GM19397 (cell line): Measurements from ENCODE around the gene NR3C1.

Experiments
- ATAC-seq: cut with Tn5 transposase; IDR thresholded peaks from one replicate; pipeline ENCODE4 v1.9.1; 2021; ENCODE audit warnings: mild to moderate bottlenecking, moderate library complexity; ENCODE audit not compliant: unreplicated experiment

NR3C1 gene

GRCh38 chr5:143403593-143404415 is at the start of gene NR3C1:
Gene NR3C1 (minus strand): TSS chr5:143403686. CDS start chr5:143400839, 2,847 bp downstream.
- peak; percentile 65 for ATAC-seq

DNA sequence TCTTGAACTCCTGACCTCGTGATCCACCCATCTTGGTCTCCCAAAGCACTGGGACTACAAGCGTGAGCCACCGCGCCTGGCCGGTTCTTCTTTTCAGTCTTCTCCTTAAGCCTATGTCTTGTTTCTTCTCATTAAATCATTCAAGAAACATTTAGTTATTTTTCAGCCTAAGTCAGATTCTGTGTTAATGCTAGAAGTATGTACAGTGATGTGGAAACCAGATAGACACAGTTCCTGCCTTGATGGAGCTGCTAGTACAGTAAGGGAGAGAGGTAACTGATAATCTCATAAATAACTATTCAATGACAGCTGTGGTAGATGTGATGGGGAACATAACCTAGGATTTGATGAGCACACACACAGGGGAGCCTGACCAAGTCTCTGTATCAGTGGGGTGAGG is 46.3 kb upstream of the NR3C1 start:
- ATAC-seq, result no peak

DNA sequence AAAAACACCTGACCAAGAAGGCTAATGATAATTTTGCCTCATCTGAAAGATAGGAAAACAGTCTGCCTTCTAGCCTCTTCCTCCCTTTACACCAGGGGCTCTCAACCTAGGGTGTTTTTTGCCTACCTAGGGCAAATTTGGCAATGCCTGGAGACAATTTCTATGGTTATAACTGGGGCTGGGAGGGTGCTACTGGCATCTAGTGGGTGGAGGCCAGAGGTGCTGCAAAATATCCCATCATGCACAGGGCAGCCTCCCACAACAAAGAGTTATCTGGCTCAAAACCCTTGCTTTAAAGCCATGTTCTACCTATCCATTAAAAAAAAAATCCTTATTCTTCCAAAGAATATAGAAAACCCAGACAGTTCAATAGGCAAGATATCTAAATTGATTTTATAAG is 45.0 kb upstream of the NR3C1 start:
- no peak for ATAC-seq

DNA sequence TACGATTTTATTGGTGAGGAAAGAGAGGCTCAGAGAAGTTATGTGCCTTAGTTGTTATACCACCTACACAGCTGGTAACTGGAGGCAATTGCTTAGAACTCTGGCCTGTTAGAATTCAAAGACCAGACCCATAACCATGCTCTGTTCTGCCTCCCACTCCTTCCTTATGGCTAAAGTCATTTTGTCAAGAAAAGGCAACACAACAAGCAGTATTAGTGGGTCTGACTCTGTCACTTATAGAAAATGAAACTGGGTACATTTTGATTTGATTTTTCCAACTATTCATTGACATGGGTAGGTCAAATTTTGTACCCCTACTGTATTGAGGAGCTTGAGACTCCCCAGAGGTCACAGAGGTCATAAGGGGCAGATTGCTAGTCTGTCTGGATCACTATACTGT is 44.5 kb upstream of the NR3C1 start:
- ATAC-seq, result no peak

DNA sequence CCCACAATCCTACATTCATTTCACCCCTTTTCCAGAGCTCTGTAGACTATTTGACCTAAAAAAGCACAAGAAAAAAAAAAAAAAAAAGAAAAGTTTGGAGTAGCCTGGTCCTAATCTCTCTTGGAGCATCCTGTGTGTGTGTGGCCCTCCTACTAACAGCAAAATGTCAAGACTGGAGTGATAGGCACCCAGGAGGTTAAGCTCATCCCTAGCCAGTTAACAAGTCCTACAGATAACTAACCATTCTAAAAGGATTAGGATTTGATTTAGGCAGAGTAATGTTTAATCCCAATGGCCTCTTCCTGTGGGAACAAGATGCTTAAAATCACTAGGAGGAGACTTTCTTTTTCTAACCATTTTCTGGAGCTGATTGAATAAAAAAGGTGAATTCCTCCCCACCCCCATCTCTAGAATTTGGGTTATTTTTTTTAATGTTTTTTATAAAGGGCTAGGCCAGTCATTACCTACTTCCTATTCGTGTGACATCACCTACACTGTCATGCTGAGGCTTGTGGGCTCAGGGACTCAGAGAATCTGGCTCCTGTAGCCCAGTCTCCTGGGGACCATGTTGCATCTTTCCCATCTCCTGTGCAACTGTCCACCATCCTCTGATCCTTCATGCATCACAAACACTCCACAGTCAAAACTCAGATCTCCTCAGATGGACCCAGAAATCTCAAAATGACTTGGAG is 43.2 kb upstream of the NR3C1 start:
- ATAC-seq, result no peak

DNA sequence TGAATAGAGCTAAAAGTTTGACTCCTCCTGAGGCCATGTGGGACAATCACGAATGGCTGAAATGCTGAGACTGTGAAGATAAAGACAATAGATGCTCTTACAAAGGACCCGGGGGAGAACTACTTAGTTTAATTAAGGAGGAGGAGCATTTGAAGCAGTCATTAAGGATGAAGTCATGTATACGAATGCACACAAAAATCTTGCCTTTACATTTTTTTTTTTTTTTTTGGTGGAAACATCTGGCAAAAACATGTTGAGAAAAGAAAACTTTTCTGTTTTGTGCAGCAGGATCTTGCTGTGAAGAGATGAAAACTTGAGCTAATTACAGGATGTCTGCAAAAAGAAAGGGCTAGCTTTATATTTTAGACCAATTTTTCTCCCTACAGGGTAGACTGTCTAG is 42.3 kb upstream of the NR3C1 start:
- ATAC-seq, result no peak

GRCh38 chr5:143443330-143443729 is 39.8 kb upstream of the NR3C1 start:
- ATAC-seq, result no peak

DNA sequence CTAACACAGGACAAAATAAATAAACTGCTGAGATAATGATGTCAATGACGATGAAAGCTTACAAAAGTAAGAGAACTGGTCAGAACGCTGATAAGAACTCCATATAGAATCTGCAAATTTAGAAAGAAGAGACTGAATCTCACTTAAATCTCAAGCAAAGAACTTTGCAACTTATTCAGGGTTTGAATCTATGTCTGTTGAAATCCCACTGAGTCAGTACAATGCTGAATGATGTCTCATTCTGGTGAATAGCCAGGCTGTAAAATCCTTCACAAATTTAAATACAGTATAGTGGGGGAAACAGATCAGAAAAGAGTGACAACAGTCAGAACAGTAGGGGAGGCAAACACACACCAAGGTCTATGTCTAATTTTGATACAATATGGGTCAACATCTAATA is 38.9 kb upstream of the NR3C1 start:
- no peak for ATAC-seq

- no peak for ATAC-seq
These were observed 37.1 kb upstream of the NR3C1 start for GRCh38 chr5:143440448-143441115.

- ATAC-seq, result no peak
These were observed 34.3 kb upstream of the NR3C1 start for GRCh38 chr5:143437666-143438273.

GRCh38 chr5:143436871-143437270 is 33.4 kb upstream of the NR3C1 start:
- no peak for ATAC-seq

DNA sequence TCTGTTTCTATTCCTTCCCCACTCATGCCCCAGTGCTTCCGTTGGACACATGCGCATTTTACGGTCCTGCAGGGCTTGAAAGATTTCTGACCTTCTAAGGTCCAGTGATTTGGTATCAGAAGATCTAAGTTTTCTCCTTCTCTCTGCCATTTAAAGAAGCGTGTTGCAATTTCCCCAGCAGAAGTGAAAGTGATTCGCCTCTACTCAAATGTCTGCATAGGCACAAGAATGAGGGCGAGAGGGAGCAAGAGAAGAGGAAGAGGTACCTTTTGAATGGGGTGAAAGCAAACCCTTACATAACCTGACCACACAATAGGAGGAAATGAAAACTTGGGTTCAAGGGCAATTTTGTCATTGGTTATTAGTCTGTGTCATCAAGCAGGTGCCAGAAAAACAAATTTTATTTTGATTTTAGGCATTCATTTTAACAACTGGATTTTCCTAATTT is 31.7 kb upstream of the NR3C1 start:
- ATAC-seq, result peak; percentile 90

DNA sequence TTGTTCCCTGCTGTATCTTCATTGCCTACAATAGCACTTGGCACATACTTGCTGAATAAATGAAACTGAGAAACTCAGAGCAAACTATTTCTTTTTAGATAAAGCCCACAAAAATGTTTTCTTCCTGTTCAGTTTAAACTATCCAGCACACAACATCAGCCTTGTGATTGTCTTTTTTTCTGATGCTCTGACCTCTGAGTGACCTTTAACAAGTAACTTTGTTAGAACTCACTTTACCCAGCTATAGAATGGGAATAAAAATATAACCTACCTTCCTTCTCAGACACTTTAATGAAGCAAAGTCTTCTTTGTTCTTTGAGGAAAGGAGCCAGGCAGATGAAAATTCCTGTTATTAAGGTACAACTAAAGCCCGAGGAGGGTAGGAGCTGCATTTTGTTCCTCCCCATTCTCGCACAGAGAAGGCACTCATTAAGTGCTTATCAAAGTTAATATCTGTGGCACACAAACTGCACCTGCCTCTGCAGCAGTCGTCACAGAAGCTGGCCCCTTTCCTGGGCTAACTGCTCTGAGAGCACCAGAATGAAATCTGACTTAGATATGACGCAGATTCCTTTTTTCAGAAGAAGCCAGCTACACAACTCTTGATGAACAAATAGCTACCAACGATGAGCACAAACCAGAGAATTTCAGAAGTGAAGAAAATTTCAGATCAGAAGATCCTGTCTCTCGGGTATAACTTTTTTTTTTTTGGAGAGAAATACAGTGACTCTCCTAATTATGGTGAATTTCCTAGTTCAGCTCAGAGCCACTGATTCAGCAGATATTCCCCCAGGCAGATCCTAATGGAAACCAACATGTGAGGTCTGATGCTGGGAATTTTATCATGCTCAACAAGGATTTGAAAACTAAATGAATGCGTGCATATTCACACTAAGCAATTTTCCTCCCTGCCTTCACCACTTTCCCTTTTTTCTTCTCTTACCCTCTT is 31.0 kb upstream of the NR3C1 start:
- ATAC-seq, result no peak

DNA sequence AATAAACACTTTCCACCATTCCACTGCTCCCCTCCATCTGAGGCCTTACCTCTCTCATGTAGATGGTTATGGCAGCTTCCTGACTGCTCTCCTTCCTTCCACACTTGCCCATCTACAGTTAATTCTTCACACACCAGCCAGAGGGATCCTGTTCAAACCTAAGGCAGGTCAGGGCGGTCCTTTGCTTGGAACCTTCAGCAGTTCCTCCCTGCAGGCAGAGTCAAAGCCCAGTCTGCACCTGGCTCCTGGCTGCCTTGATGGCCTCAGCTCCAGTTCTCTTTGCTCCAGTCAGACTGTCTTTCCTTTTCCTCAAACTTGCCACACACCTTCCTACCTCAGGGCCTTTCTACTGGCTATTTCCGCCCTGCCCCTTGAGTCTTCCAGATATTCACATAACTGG is 30.2 kb upstream of the NR3C1 start:
- no peak for ATAC-seq

- no peak for ATAC-seq
These were observed 29.3 kb upstream of the NR3C1 start for GRCh38 chr5:143432658-143433239.

- ATAC-seq, result no peak
These were observed 28.3 kb upstream of the NR3C1 start for GRCh38 chr5:143431789-143432188.

DNA sequence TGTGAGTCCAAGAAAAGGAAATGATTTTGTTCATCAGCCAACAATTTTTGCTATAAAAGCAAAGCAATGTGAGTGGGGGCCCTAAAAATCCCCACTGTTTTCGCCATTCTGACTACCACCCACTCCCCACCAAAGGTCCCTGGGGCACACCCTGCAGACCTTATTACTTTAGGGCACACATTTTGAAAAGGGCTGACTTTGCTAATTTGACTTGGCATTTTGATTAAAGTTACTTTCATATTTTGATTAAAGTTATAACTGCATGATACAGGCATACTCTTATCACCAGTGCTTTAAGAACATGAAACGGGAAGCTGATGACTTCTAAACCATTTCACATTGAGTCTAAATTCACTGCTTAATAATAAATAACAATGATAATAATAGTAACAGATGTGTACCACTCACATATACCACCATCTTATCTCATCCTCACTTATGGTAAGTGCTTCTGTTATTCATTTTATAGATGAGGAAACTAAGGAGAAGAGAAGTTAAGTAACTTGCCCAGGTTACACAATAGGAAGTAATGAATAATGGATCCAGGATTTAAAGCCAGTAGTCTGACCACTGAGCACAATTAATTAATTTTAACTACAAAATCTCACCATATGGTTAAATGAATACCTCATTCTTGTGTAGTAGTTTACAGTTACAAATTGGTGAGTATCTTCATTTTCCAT is 25.4 kb upstream of the NR3C1 start:
- ATAC-seq, result no peak

DNA sequence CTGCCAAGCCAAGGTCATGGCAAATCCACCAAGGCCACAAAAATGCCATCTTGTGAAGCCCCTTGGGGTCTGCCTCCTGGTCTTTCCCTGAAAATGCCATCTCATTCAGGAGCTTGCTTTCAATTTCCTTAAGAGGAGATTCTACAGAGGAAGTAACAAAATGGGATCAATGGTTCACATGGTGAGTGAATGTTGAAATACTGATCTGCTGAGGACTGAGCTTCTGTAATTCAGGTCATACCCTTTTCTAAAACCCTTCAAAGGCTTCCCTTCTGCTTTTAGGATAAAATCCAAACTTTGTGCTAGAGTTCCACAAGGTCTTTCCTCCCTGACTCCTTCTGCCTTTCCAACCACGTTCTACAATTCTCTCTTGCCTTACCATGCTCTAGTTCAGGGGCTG is 24.7 kb upstream of the NR3C1 start:
- no peak for ATAC-seq

GRCh38 chr5:143427122-143427735 is 23.7 kb upstream of the NR3C1 start:
- no peak for ATAC-seq
